HCT116 (cell line): Measurements from ENCODE around the gene FRY. TPM values are rescaled to one million over a fixed set of nuclear protein-coding genes. Genes with fewer than 3 reads are reported as not detected.

ENCODE experiments used
- ATAC-seq: fragments of 200-7000 bp; cut with Tn5 transposase; 2 replicates; pipeline ENCODE4 v1.9.1; 2020; ENCODE audit warnings: mild to moderate bottlenecking, moderate library complexity
- BruUV-seq: library from RNA; stranded (reverse); fragments of 400-500 nt; replicated peaks from 2 replicates; lab custom pipeline; 2021; lab: Mats Ljungman, UMichigan
- CTCF ChIA-PET: fragments of 300-600 bp; sonication (Branson Sonifier 250); formaldehyde crosslinking; loops from one replicate; lab custom pipeline; 2021; ENCODE audit warnings: antibody characterized with exemption; lab: Charles Lee
- POLR2A ChIA-PET: fragments of 300-600, 350-600 bp; sonication (Branson Sonifier 250); formaldehyde crosslinking; loops from one replicate; lab custom pipeline; 2021; ENCODE audit warnings: antibody characterized with exemption; lab: Charles Lee
- RAD21 ChIA-PET, 2 experiments: fragments of 300-600 bp; sonication (Branson Sonifier 250); formaldehyde crosslinking; loops; one replicate each; lab custom pipeline; 2023; ENCODE audit warnings: low total read pairs in 2 of 2; ENCODE audit not compliant: uncharacterized antibody in 2 of 2, unreplicated experiment in 2 of 2, low non-redundant PET in 1 of 2; lab: Charles Lee
- DNase-seq: peaks from one replicate; pipeline ENCODE4 v3.0.0-alpha.2; 2010; ENCODE audit warnings: low read depth, low spot score
- H2AFZ ChIP-seq: fragments of 200-600 bp; shearing (Covaris generic), sonication (generic); 2 replicates; pipeline ENCODE4 v1.6.1; 2017; ENCODE audit warnings: low read depth, mixed run types, mixed read lengths, antibody characterized with exemption, low read length; ENCODE audit not compliant: poor library complexity, severe bottlenecking
- H3K27ac ChIP-seq: 2 replicates; pipeline ENCODE4 v1.5.1; 2012; ENCODE audit warnings: low read depth, low read length
- H3K27me3 ChIP-seq: fragments of 200-600 bp; sonication (generic); 2 replicates; pipeline ENCODE4 v1.6.1; 2016; ENCODE audit warnings: mixed run types, low read length, mixed read lengths; ENCODE audit not compliant: insufficient read depth
- H3K36me3 ChIP-seq, 2 experiments: fragments of 200-500 bp in 1 of 2; fragments of 200-600 bp in 1 of 2; sonication (Bioruptor generic) in 1 of 2; sonication (generic) in 1 of 2; 2 replicates each; pipeline versions ENCODE4 v1.5.1 to v1.6.1; 2014 to 2016; ENCODE audit warnings: low read length in 2 of 2, inconsistent platforms in 1 of 2, mixed read lengths in 1 of 2, mixed run types in 1 of 2; ENCODE audit not compliant: insufficient read depth in 2 of 2, control insufficient read depth in 1 of 2
- H3K4me1 ChIP-seq, 2 experiments: fragments of 200-600 bp in 1 of 2; sonication (generic) in 1 of 2; 2 replicates each; pipeline versions ENCODE4 v1.5.1 to v1.6.1; 2012 to 2017; ENCODE audit warnings: low read length in 2 of 2, inconsistent platforms in 1 of 2, mild to moderate bottlenecking in 1 of 2, mixed read lengths in 1 of 2, mixed run types in 1 of 2, moderate library complexity in 1 of 2; ENCODE audit not compliant: insufficient read depth in 2 of 2, control insufficient read depth in 1 of 2
- H3K4me2 ChIP-seq: fragments of 200-600 bp; sonication (generic); 2 replicates; pipeline ENCODE4 v1.6.1; 2017; ENCODE audit warnings: mixed run types, low read length, mixed read lengths
- H3K4me3 ChIP-seq, 2 experiments: fragments of 200-600 bp in 1 of 2; sonication (generic) in 1 of 2; replicated peaks in 1 of 2; 2 replicates each; pipeline ENCODE4 v1.5.1; 2011 to 2016; ENCODE audit warnings: low read length in 2 of 2, control low read depth in 1 of 2, low read depth in 1 of 2, mild to moderate bottlenecking in 1 of 2, mixed read lengths in 1 of 2, mixed run types in 1 of 2
- H3K79me2 ChIP-seq: fragments of 200-600 bp; sonication (generic); 2 replicates; pipeline ENCODE4 v1.6.1; 2017; ENCODE audit warnings: mild to moderate bottlenecking, mixed run types, low read length, moderate library complexity, mixed read lengths; ENCODE audit not compliant: insufficient read depth
- H3K9ac ChIP-seq: fragments of 200-600 bp; sonication (generic); 2 replicates; pipeline ENCODE4 v1.6.1; 2016; ENCODE audit warnings: low read length, mixed read lengths
- H3K9me2 ChIP-seq: fragments of 200-600 bp; sonication (generic), shearing (Covaris generic); 2 replicates; pipeline ENCODE4 v1.6.1; 2017; ENCODE audit warnings: mixed run types, mild to moderate bottlenecking, moderate library complexity; ENCODE audit not compliant: insufficient read depth
- H3K9me3 ChIP-seq, 2 experiments: fragments of 200-500 bp in 1 of 2; fragments of 200-600 bp in 1 of 2; sonication (Bioruptor generic) in 1 of 2; sonication (generic) in 1 of 2; 2 replicates each; pipeline ENCODE4 v1.6.1; 2014 to 2017; ENCODE audit warnings: low read length in 2 of 2, mixed read lengths in 2 of 2, inconsistent platforms in 1 of 2, low read depth in 1 of 2, mild to moderate bottlenecking in 1 of 2, mixed run types in 1 of 2, moderate library complexity in 1 of 2; ENCODE audit not compliant: control insufficient read depth in 1 of 2, insufficient read depth in 1 of 2
- H4K20me1 ChIP-seq: fragments of 200-600 bp; sonication (generic), shearing (Covaris generic); 2 replicates; pipeline ENCODE4 v1.6.1; 2017; ENCODE audit warnings: mixed run types, mild to moderate bottlenecking, moderate library complexity; ENCODE audit not compliant: insufficient read depth
- ATF3 ChIP-seq: IDR thresholded peaks from 2 replicates; pipeline ENCODE4 v1.6.1; 2012
- EGR1 ChIP-seq: IDR thresholded peaks from 2 replicates; pipeline ENCODE4 v1.6.1; 2012; ENCODE audit warnings: low read depth
- ELF1 ChIP-seq: IDR thresholded peaks from 2 replicates; pipeline ENCODE4 v1.6.1; 2012; ENCODE audit warnings: low read depth, borderline replicate concordance
- EZH2phosphoT487 ChIP-seq: fragments of 200-600 bp; IDR thresholded peaks from 2 replicates; pipeline ENCODE4 v1.6.1; 2018; ENCODE audit warnings: antibody characterized with exemption, borderline replicate concordance
- FOSL1 ChIP-seq: IDR thresholded peaks from 2 replicates; pipeline ENCODE4 v1.6.1; 2012; ENCODE audit warnings: low read depth
- JUND ChIP-seq: IDR thresholded peaks from 2 replicates; pipeline ENCODE4 v1.6.1; 2012
- MAX ChIP-seq: IDR thresholded peaks from 2 replicates; pipeline ENCODE4 v1.6.1; 2012
- POLR2A ChIP-seq: IDR thresholded peaks from 2 replicates; pipeline ENCODE4 v1.7.0; 2011; ENCODE audit warnings: borderline replicate concordance; ENCODE audit not compliant: insufficient read depth, insufficient read length; ENCODE audit errors: extremely low read depth
- POLR2AphosphoS5 ChIP-seq: IDR thresholded peaks from 2 replicates; pipeline ENCODE4 v1.6.1; 2011; ENCODE audit warnings: mild to moderate bottlenecking, low read depth, low read length, moderate library complexity
- RAD21 ChIP-seq: IDR thresholded peaks from 2 replicates; pipeline ENCODE4 v1.6.1; 2012; ENCODE audit warnings: low read depth, mild to moderate bottlenecking
- SIN3A ChIP-seq: IDR thresholded peaks from 2 replicates; pipeline ENCODE4 v1.6.1; 2012; ENCODE audit warnings: low read depth
- SRF ChIP-seq: IDR thresholded peaks from 2 replicates; pipeline ENCODE4 v1.6.1; 2012; ENCODE audit warnings: low read depth
- TCF7L2 ChIP-seq: IDR thresholded peaks from 2 replicates; pipeline ENCODE4 v1.7.0; 2011; ENCODE audit warnings: borderline replicate concordance, inconsistent platforms; ENCODE audit not compliant: insufficient read depth, insufficient read length; ENCODE audit errors: extremely low read depth
- YY1 ChIP-seq: IDR thresholded peaks from 2 replicates; pipeline ENCODE4 v1.6.1; 2011; ENCODE audit warnings: low read length, low read depth, moderate library complexity, mild to moderate bottlenecking; ENCODE audit not compliant: insufficient replicate concordance; ENCODE audit errors: extremely low read depth
- ZBTB33 ChIP-seq: IDR thresholded peaks from 2 replicates; pipeline ENCODE4 v1.6.1; 2011; ENCODE audit warnings: mild to moderate bottlenecking, low read length, moderate library complexity; ENCODE audit not compliant: insufficient replicate concordance; ENCODE audit errors: extremely low read depth
- ZNF274 ChIP-seq: fragments of 200-500 bp; sonication (Bioruptor generic); IDR thresholded peaks from 2 replicates; pipeline ENCODE4 v1.6.1; 2014; ENCODE audit warnings: mild to moderate bottlenecking, low read depth, low read length, inconsistent platforms
- intact Hi-C: fragments of 100-400 bp; cut with micrococcal nuclease; formaldehyde crosslinking; loops from 2 replicates; pipeline ENCODE4 v1.10.0; 2022
- total RNA-seq: library from RNA; stranded (reverse); gene quantifications from one replicate; pipeline ENCODE4 v1.2.1, GENCODE V29; 2021; ENCODE audit not compliant: unreplicated experiment

Gene FRY
- total RNA-seq, 1 experiment from 2014 or later, result 1.4 TPM

- no peak for TF ChIP-seq ATF3
- no peak for TF ChIP-seq SRF
- TF ChIP-seq TCF7L2, result no peak
Observed at GRCh38 chr13:32299893-32300292, 268.3 kb downstream of the FRY start (continued).

GRCh38 chr13:32300406-32300805, 268.8 kb downstream of the FRY start:
- no peaks in the 10 kb centered on the region for H4K20me1 ChIP-seq
- TF ChIP-seq JUND (no peak), ATF3 (no peak), ELF1 (no peak), POLR2AphosphoS5 (no peak), RAD21 (no peak), EZH2phosphoT487 (no peak), ZNF274 (no peak), SIN3A (no peak), MAX (no peak), POLR2A (no peak), EGR1 (no peak), FOSL1 (no peak), YY1 (no peak), ZBTB33 (no peak)
- TF ChIP-seq, all 23 proteins: peak for 0
- intact Hi-C loops, result no loop called here
- no peak overlapping the region for H3K9ac ChIP-seq
- no peak for DNase-seq
- H3K79me2 ChIP-seq, result no peaks in the 10 kb centered on the region
- H3K9me3 ChIP-seq, result no peaks in the 10 kb centered on the region
- H2AFZ ChIP-seq, result no peak overlapping the region
- no peaks in the 10 kb centered on the region for H3K9me2 ChIP-seq
- no peak overlapping the region for H3K4me2 ChIP-seq
- no peaks in the 10 kb centered on the region for H3K36me3 ChIP-seq
- peaks cover 58% of the 10 kb centered on the region for H3K27me3 ChIP-seq
- no peaks in the 10 kb centered on the region for H3K4me1 ChIP-seq
- POLR2A ChIA-PET, result no interaction called here
- BruUV-seq, result no TSS peak
- no peak overlapping the region for H3K4me3 ChIP-seq
- no peak for ATAC-seq
- RAD21 ChIA-PET, result no interaction called here
- no peak overlapping the region for H3K27ac ChIP-seq
- CTCF ChIA-PET, result no interaction called here
